Measurements from ENCODE around the gene MASTL. TPM values are rescaled to one million over a fixed set of nuclear protein-coding genes. Genes with fewer than 3 reads are reported as not detected.

Gene MASTL
- polyA plus RNA-seq (2012; rRNA removed), result 5.8 and 6.2 TPM in 2 replicates
- polyA plus RNA-seq (2012; cell fraction: cytosol; rRNA removed), result 7.5 and 8.1 TPM in 2 replicates
- 6.1 and 9.4 TPM in 2 replicates for polyA plus RNA-seq (2012; cell fraction: nucleus; rRNA removed)

- TF ChIP-seq CTCF (IDR thresholded peaks at IDR 0.05), result no peak
- TF ChIP-seq POLR2AphosphoS5 (IDR thresholded peaks at IDR 0.05; ENCODE audit: low read depth, low read length), result peak; percentile 88
- TF ChIP-seq SIN3A (IDR thresholded peaks at IDR 0.05; ENCODE audit: borderline replicate concordance, low read depth, low read length), result peak; percentile 53; the same call in 1 of the 2 replicates
- 0 out of 2 replicates have a peak, but pooled peaks have one; percentile 34 for TF ChIP-seq YY1 (IDR thresholded peaks at IDR 0.05; ENCODE audit: low read depth)
- peak; percentile 50; the same call in 1 of the 2 replicates for TF ChIP-seq TAF1 (IDR thresholded peaks at IDR 0.05; ENCODE audit: borderline replicate concordance, low read depth, low read length)
- no peak for TF ChIP-seq JUND (IDR thresholded peaks at IDR 0.05)
- TF ChIP-seq MXI1 (IDR thresholded peaks at IDR 0.05; ENCODE audit: low read depth, low read length), result peak; percentile 74
- TF ChIP-seq CHD2 (IDR thresholded peaks at IDR 0.05; ENCODE audit: low read length, partially characterized antibody), result peak; percentile 53
- TF ChIP-seq REST (IDR thresholded peaks at IDR 0.05; ENCODE audit: low read depth, low read length), result no peak
- peak; percentile 48; the same call in 1 of the 2 replicates for TF ChIP-seq GABPA (IDR thresholded peaks at IDR 0.05; ENCODE audit: low read depth)
- TF ChIP-seq NRF1 (IDR thresholded peaks at IDR 0.05; ENCODE audit: low read depth, low read length), result peak; percentile 56
- TF ChIP-seq MAX (IDR thresholded peaks at IDR 0.05; ENCODE audit: low read depth), result peak; percentile 77
- peaks cover 2 to 19% of the 10 kb centered on the region in 2 experiments; a peak in 3 of 4 replicates for H3K4me1 ChIP-seq (ENCODE audit: control insufficient read depth in 1 of 2, insufficient read depth in 2 of 2, low read depth in 1 of 2, low read length in 1 of 2)
- peak; percentile 94 for DNase-seq
- no peaks in the 10 kb centered on the region for H3K9me3 ChIP-seq
- H3K4me2 ChIP-seq, result peak within 1 kb of the TSS; percentile 95
- peaks cover 16% of the 10 kb centered on the region for H3F3A ChIP-seq (replicated peaks; ENCODE audit: insufficient read depth)
- H3K27ac ChIP-seq (ENCODE audit: low read depth in 2 of 2, low read length in 1 of 2), result peak within 1 kb of the TSS; percentile 93 to 98
- peaks cover 11 to 14% of the 10 kb centered on the region in 2 experiments for H3K36me3 ChIP-seq (replicated peaks in 1 of 2; ENCODE audit: control insufficient read depth in 1 of 2, insufficient read depth in 2 of 2, low read length in 1 of 2)
- H3K27me3 ChIP-seq (ENCODE audit: insufficient read depth), result no peaks in the 10 kb centered on the region
- peak within 1 kb of the TSS; percentile 92 for H2AFZ ChIP-seq (ENCODE audit: low read depth)
- peaks cover 26% of the 10 kb centered on the region for H4K20me1 ChIP-seq (ENCODE audit: insufficient read depth)
- CTCF ChIA-PET, result interaction anchor here (1.2 kb wide), 1 partner anchor 85 kb away, joined by 4 read pairs; the partner anchor contains the start of gene ACBD5
- 2% methylated on average over 31 of the region's 55 CpGs for WGBS (ENCODE audit: low lambda C conversion rate)
- H3K79me2 ChIP-seq (ENCODE audit: insufficient read depth), result peaks cover 83% of the 10 kb centered on the region
- H3K9ac ChIP-seq, result peak within 1 kb of the TSS; percentile 93
- POLR2A ChIA-PET, result no interaction called here
- H3K4me3 ChIP-seq (ENCODE audit: low read depth in 2 of 2, low read length in 1 of 2), result peak within 1 kb of the TSS; percentile 81 to 82
- H3K9me2 ChIP-seq, result no peaks in the 10 kb centered on the region
These were observed at the start of gene MASTL for GRCh38 chr10:27155066-27155754. TSS of gene MASTL (plus strand) at chr10:27155352. CDS start at chr10:27155427, 75 bp downstream.

All from SK-N-SH (cell line).